Measurements from ENCODE around the gene TMEM25. TPM values are rescaled to one million over a fixed set of nuclear protein-coding genes. Genes with fewer than 3 reads are reported as not detected.

Gene TMEM25
- total RNA-seq, 4 donors from 2014 or later = 36.9 to 57.1 (median 51.8) TPM

- Histone ChIP-seq H3K27me3 (no peaks in the 10 kb centered on the region), H3K9me3 (no peaks in the 10 kb centered on the region), H3K4me3 (no peak overlapping the region), H3K27ac (no peak overlapping the region), H3K36me3 (peaks cover 0 to 88% of the 10 kb centered on the region in 2 donors), H3K4me1 (no peaks in the 10 kb centered on the region)
- no peak for ATAC-seq
- WGBS, 2 donors (ENCODE audit: low coverage in 1 of 2) = 85 to 95% methylated on average over 2 of the region's 2 CpGs
- TF ChIP-seq EP300 (IDR thresholded peaks at IDR 0.05) (no peak), POLR2A (IDR thresholded peaks at IDR 0.05) (no peak), POLR2AphosphoS5 (IDR thresholded peaks at IDR 0.05) (no peak), CTCF (IDR thresholded peaks at IDR 0.05) (no peak)
Observed at GRCh38 chr11:118547132-118547531, 16.1 kb downstream of the TMEM25 start.

- TF ChIP-seq EP300 (IDR thresholded peaks at IDR 0.05) (no peak), POLR2AphosphoS5 (IDR thresholded peaks at IDR 0.05) (no peak), CTCF (IDR thresholded peaks at IDR 0.05) (no peak), POLR2A (IDR thresholded peaks at IDR 0.05) (no peak)
- H3K9me3 ChIP-seq = no peaks in the 10 kb centered on the region
- H3K4me1 ChIP-seq = no peaks in the 10 kb centered on the region
- ATAC-seq = no peak
- H3K27me3 ChIP-seq = no peaks in the 10 kb centered on the region
- no peak overlapping the region for H3K27ac ChIP-seq
- WGBS, 2 donors (ENCODE audit: low coverage in 1 of 2) = 70 to 96% methylated on average over 2 to 3 of the region's 4 CpGs
- peaks cover 0 to 93% of the 10 kb centered on the region in 2 donors for H3K36me3 ChIP-seq
- H3K4me3 ChIP-seq = no peak overlapping the region
Observed at GRCh38 chr11:118552341-118552740, 21.3 kb downstream of the TMEM25 start.

- TF ChIP-seq POLR2A (IDR thresholded peaks at IDR 0.05) = no peak
- TF ChIP-seq EP300 (IDR thresholded peaks at IDR 0.05) = no peak
- no peak for TF ChIP-seq POLR2AphosphoS5 (IDR thresholded peaks at IDR 0.05)
- TF ChIP-seq CTCF (IDR thresholded peaks at IDR 0.05) = no peak
- Histone ChIP-seq H3K36me3 (peaks cover 0 to 55% of the 10 kb centered on the region in 2 donors), H3K27ac (no peak overlapping the region), H3K4me3 (no peak overlapping the region), H3K4me1 (peaks cover 0 to 23% (median 3%) of the 10 kb centered on the region in 3 donors), H3K9me3 (no peaks in the 10 kb centered on the region), H3K27me3 (no peaks in the 10 kb centered on the region)
- WGBS, 2 donors (ENCODE audit: low coverage in 1 of 2) = 78 to 91% methylated on average over 3 of the region's 4 CpGs
- ATAC-seq = no peak
Observed at GRCh38 chr11:118560806-118561205, 29.8 kb downstream of the TMEM25 start.

- TF ChIP-seq EP300 (IDR thresholded peaks at IDR 0.05) (no peak), POLR2A (IDR thresholded peaks at IDR 0.05) (no peak), CTCF (IDR thresholded peaks at IDR 0.05) (no peak), POLR2AphosphoS5 (IDR thresholded peaks at IDR 0.05) (no peak)
- Histone ChIP-seq H3K27ac (peak overlapping the region; percentile 79 to 86 (median 85)), H3K36me3 (peaks cover 0 to 13% of the 10 kb centered on the region in 2 donors), H3K27me3 (no peaks in the 10 kb centered on the region), H3K4me3 (peak overlapping the region; percentile 62 to 89), H3K4me1 (peaks cover 0 to 28% (median 3%) of the 10 kb centered on the region in 3 donors), H3K9me3 (no peaks in the 10 kb centered on the region)
- ATAC-seq = peak; percentile 20
- 22% methylated on average over 1 of the region's 5 CpGs; no CpG with 5 or more reads in 1 of the 2 donors for WGBS, 2 donors (ENCODE audit: low coverage in 1 of 2)
Observed at GRCh38 chr11:118565051-118565450, 34.1 kb downstream of the TMEM25 start.

GRCh38 chr11:118569670-118570069 lies 38.7 kb downstream of the TMEM25 start:
- no peak for TF ChIP-seq POLR2A (IDR thresholded peaks at IDR 0.05)
- TF ChIP-seq POLR2AphosphoS5 (IDR thresholded peaks at IDR 0.05) = no peak

More at GRCh38 chr11:118569670-118570069, 38.7 kb downstream of the TMEM25 start:
- Histone ChIP-seq H3K27ac (no peak overlapping the region), H3K4me1 (peaks cover 0 to 39% (median 17%) of the 10 kb centered on the region in 3 donors), H3K36me3 (no peaks in the 10 kb centered on the region), H3K9me3 (no peaks in the 10 kb centered on the region), H3K4me3 (no peak overlapping the region), H3K27me3 (no peaks in the 10 kb centered on the region)
- WGBS, 2 donors (ENCODE audit: low coverage in 1 of 2) = 83% methylated on average over 2 of the region's 2 CpGs; no CpG with 5 or more reads in 1 of the 2 donors
- no peak for ATAC-seq
